HG03159 (cell line): ENCODE results near the gene ITGB2.

Experiments
- ATAC-seq: cut with Tn5 transposase; IDR thresholded peaks from one replicate; pipeline ENCODE4 v1.9.1; 2021; ENCODE audit warnings: mild to moderate bottlenecking, moderate library complexity; ENCODE audit not compliant: unreplicated experiment

Gene ITGB2

GRCh38 chr21:44850905-44851657 is 69.6 kb downstream of the ITGB2 start:
- ATAC-seq: no peak

GRCh38 chr21:44850208-44850800 is 70.4 kb downstream of the ITGB2 start:
- ATAC-seq: no peak

- ATAC-seq: no peak
These were observed 71.0 kb downstream of the ITGB2 start for GRCh38 chr21:44849616-44850130.

GRCh38 chr21:44848821-44849521 is 71.7 kb downstream of the ITGB2 start:
- no peak for ATAC-seq

- ATAC-seq: no peak
These were observed 73.2 kb downstream of the ITGB2 start for GRCh38 chr21:44847261-44848056.

- no peak for ATAC-seq
These were observed 74.0 kb downstream of the ITGB2 start for GRCh38 chr21:44846485-44847260.

GRCh38 chr21:44846224-44846484 is 74.5 kb downstream of the ITGB2 start:
- no peak for ATAC-seq

- no peak for ATAC-seq
These were observed 75.1 kb downstream of the ITGB2 start for GRCh38 chr21:44845418-44846223.

GRCh38 chr21:44844256-44844655 is 76.4 kb downstream of the ITGB2 start:
- ATAC-seq: no peak

- ATAC-seq: no peak
These were observed 77.8 kb downstream of the ITGB2 start for GRCh38 chr21:44842721-44843445.

- ATAC-seq: no peak
These were observed 78.6 kb downstream of the ITGB2 start for GRCh38 chr21:44842087-44842486.

- ATAC-seq: no peak
These were observed 79.9 kb downstream of the ITGB2 start for GRCh38 chr21:44840771-44841170.

GRCh38 chr21:44838951-44839350 is 81.7 kb downstream of the ITGB2 start:
- ATAC-seq: no peak

GRCh38 chr21:44838039-44838895 is 82.4 kb downstream of the ITGB2 start:
- ATAC-seq: no peak

- ATAC-seq: no peak
These were observed 83.2 kb downstream of the ITGB2 start for GRCh38 chr21:44837537-44837936.

- no peak for ATAC-seq
These were observed 83.8 kb downstream of the ITGB2 start for GRCh38 chr21:44836666-44837471.

- ATAC-seq: no peak
These were observed 84.4 kb downstream of the ITGB2 start for GRCh38 chr21:44836349-44836665.
